GM12892 (cell line): ENCODE measurements around the gene NAALADL2. TPM values are rescaled to one million over a fixed set of nuclear protein-coding genes. Genes with fewer than 3 reads are reported as not detected.

Experiments
- DNase-seq: peaks from one replicate; pipeline ENCODE4 v3.0.0; 2011; ENCODE audit not compliant: insufficient read length
- FAIRE-seq: peaks from 2 replicates; lab custom pipeline; 2011; peaks lifted over from hg19 to GRCh38; lab: Jason Lieb, UNC
- POLR2A ChIP-seq: IDR thresholded peaks from 2 replicates; pipeline ENCODE4 v1.6.1; 2011; ENCODE audit warnings: low read depth, low read length, control low read depth
- POLR2AphosphoS5 ChIP-seq: IDR thresholded peaks from 2 replicates; pipeline ENCODE4 v1.6.1; 2011; ENCODE audit warnings: low read depth, low read length, control low read depth
- TAF1 ChIP-seq: IDR thresholded peaks from 2 replicates; pipeline ENCODE4 v1.6.1; 2011; ENCODE audit warnings: low read depth, mild to moderate bottlenecking, control low read depth, low read length, borderline replicate concordance
- polyA plus RNA-seq: library from polyadenylated mRNA; unstranded; fragments of >200 nt; gene quantifications from one replicate; pipeline ENCODE4 v1.2.1, GENCODE V29; 2012; ENCODE audit warnings: missing spikeins, inconsistent platforms; ENCODE audit not compliant: missing spikeins

The NAALADL2 gene
- polyA plus RNA-seq: 1.6 TPM

DNA sequence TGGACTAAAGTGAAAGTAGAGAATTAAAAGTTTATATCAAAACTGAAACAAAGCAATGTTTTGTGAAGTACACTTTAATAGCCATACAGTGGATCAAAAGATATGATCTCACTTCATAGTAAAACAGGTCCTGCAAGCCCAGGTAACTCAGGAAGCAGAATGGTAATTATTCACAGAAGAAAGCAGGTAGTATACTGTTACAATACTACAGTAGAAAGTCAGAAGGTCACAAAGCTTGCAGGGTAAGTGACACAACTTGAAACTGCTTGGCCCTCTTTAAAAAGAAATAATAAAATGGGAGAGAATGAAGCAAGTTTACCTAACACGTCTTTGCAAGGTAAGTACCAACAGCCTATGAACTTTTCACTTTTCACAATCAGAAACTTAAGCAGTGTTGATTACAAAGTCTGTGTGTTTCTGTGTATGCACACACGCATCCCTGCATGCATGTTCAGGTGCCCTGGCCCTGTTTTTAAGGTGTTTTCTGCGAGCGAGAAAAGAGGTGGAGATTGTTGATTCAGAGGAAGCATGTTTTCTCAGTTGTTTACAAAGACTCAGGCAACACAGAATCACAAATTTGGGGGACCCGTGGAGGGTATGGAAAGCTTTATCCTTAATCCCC is at the start of gene NAALADL2:
TSS of gene NAALADL2 (plus strand) at position 221 of the 622 bp plus-strand sequence.
- DNase-seq: no peak
- TF ChIP-seq TAF1: no peak
- no peak for FAIRE-seq

DNA sequence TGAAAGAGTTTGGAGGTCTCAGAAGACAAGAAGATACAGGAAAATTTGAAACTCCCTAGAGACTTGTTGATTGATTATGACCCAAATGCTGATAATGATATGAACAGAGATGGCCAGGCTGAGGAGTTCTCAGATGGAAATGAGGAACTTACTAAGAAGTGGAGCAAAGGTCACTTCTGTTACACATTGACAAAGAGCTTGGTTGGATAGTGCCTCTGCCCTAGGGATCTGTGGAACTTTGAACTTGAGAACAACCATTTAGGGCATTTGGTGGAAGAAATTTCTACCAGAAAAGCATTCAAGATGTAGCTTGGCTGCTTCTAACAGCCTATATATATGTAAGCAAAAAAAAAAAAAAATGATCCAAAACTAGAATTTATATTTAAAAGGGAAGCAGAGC is 48.9 kb upstream of the NAALADL2 start:
- no peak for FAIRE-seq
- TF ChIP-seq POLR2AphosphoS5 (no peak), TAF1 (no peak)
- DNase-seq: no peak

DNA sequence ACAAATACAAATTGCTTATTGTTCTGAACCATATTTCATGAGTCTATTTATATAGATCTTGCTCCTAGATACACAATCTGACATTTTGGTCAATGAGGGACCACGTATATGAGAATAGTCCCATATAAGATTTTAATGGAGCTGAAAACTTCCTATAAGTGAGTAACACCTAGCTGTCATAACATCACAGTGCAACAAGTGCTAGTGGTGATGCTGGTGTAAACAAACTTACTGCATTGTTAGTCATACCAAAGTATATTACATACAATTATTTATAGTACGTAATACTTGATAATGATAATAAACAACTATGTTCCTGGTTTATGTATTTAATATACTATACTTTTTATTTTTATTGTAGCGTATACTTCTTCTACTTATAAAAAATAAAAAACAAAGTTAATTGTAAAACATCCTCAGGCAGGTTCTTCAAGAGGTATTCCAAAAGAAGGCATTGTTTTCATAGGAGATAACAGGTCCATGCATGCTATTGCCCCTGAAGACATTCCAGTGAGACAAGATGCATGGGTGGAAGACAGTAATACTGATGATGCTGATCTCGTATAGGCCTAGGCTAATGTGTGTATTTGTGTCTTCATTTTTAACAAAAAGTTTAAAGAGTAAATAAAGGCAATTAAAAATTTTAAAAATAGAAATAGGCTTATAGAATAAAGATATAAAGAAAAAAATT is 46.8 kb upstream of the NAALADL2 start:
- FAIRE-seq (no peak), DNase-seq (no peak)
- TF ChIP-seq POLR2A (no peak), TAF1 (no peak), POLR2AphosphoS5 (no peak)

DNA sequence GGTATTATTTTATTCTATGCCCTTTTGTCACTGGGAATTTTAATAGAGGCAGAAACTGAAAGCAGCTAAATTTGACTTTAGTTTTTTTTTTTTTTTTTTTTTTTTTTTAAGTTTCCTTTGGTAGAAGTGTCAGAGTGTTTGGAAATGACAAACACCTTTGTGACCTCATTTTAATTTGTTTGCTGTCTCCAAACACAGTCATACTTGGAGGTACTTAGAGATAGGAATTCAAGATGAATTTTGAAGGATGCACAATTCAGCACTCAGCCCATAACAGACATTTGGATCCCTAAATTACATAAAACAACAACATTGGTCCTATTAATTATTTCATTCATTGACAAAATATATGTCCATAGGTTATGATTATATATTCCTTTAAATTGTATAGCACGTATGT is 43.4 kb upstream of the NAALADL2 start:
- FAIRE-seq (no peak), DNase-seq (no peak)
- TF ChIP-seq POLR2A (no peak), TAF1 (no peak), POLR2AphosphoS5 (no peak)

DNA sequence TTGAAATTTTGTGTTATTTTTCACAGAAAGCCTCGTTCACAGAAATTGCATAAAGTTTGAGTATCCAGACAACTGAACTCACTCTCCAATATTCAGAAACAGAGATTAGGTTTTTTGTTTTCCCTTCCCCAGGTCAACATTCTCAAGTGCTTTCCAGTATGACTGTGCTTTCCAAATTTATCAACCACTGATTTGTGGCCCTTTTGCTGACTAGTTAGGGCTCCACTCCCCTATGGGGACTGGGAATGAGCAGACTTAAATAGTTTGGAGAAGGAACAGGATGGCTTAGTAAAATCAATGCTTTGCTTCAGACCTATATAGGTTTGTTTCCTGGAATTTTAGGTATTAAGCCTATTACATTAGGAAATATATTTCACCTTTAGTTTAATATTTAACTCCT is 38.2 kb upstream of the NAALADL2 start:
- DNase-seq (no peak), FAIRE-seq (no peak)
- TF ChIP-seq POLR2A (no peak), TAF1 (no peak), POLR2AphosphoS5 (no peak)

DNA sequence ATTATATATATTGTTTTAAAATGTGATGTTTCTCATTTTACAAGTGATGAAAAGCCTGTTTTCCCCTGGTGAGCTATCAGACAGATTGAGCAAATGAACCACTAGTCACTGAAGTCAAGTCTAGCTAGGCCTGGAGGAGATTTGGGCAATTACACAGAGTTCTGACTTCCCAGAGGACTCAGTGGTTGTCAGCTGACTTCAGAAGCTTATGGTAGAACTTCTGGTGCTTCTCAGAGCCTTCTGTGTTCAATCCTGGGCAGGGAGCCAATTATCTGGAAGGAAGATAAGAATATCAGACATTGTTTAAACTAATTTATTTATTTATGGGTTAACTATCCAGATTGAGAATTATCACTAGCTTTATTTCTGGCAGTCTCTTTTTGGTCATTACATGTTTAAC is 37.7 kb upstream of the NAALADL2 start:
- FAIRE-seq (no peak), DNase-seq (no peak)
- TF ChIP-seq TAF1 (no peak), POLR2AphosphoS5 (no peak), POLR2A (no peak)

DNA sequence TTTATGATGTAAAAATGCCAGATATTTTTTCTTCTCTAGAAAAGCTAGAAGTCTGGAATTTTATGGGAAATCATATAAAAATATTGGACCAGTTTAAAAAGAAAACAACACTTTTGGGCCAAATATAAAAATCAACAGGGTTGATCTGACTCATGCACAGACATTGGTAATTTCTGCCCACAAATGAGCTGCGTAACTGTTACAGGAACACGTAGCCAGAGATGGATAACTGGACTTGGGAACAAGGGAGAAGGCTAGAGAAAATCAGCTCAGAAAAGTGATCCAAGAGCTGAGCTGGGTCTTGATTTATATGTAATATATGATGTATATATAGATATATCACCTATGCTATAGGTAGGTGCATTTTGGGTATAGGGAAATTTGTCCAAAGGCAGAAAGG is 36.8 kb upstream of the NAALADL2 start:
- DNase-seq (no peak), FAIRE-seq (no peak)
- TF ChIP-seq POLR2A (no peak), TAF1 (no peak), POLR2AphosphoS5 (no peak)

DNA sequence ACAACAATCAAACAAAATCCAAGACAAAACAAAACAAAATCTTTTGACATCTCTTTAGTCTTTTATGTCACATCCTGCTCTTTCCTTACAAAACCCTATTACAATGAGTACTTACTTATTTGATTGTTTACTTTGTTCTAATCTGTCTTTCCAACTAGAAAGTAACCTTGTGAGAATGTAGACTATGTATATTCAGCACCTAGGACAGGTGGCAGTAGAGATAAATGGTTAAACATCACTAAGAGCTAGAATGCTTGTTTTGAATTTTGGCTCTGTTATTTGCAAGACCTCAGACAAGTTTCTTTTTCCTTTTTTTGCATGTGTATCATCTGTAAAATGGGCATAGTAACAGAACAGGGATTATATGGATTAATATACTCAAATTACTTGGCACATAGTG is 33.1 kb upstream of the NAALADL2 start:
- TF ChIP-seq POLR2A (no peak), TAF1 (no peak), POLR2AphosphoS5 (no peak)
- DNase-seq: no peak
- no peak for FAIRE-seq

DNA sequence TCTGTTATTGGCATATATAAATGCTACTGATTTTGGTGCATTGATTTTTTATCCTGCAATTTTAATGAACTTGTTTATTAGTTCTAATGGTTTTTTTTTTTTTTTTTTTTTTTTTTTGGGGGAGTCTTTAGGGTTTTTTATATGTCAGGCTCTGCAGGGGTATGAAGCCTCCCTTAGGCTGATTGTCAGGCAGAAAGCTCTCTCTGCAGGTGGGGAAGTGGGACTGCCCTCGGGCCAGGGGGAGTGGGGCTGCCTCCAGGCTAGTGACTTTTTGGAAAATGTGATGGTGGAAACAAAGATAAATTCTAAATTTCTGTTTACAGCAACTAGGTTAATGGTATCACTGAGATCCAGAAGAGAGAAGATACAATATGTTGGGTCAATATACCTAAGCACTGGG is 14.4 kb upstream of the NAALADL2 start:
- TF ChIP-seq POLR2AphosphoS5 (no peak), TAF1 (no peak), POLR2A (no peak)
- no peak for FAIRE-seq
- no peak for DNase-seq

DNA sequence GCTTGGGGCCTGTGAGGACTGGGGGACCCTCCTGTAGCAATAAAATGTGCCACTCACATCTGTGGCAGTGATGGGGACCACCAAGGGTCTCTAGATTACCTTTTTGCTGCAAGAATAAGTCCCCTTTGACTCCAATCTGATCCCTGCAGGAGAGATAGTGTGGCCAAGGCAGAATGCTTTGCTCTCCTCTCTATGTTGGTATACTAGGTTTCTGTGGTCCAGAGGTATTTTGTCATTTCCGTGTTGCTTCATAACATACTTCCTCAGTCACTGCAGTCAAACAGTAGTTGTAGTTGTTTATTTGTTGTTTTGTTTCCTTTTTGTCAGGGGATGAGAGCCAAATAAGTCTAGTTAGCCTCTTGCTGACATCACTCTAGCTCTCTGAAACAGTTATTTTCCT is 13.1 kb upstream of the NAALADL2 start:
- DNase-seq (no peak), FAIRE-seq (no peak)
- TF ChIP-seq POLR2AphosphoS5: no peak
- no peak for TF ChIP-seq POLR2A
- TF ChIP-seq TAF1: no peak

DNA sequence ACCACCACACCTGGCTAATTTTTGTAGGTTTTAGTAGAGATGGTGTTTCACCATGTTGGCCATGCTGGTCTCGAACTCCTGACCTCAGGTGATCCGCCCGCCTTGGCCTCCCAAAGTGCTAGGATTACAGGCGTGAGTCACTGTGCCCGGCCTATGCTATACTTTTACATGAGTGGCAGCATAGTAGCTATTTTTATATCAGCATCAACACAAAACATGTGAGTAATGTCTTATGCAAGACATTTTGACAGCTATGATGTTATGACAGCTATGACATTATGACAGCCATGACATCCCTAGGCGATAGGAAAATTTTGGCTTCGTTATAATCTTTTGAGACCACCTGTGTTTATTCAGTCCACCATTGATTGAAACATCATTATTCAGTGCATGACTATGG is 4.1 kb upstream of the NAALADL2 start:
- DNase-seq (no peak), FAIRE-seq (no peak)
- TF ChIP-seq TAF1 (no peak), POLR2A (no peak), POLR2AphosphoS5 (no peak)

DNA sequence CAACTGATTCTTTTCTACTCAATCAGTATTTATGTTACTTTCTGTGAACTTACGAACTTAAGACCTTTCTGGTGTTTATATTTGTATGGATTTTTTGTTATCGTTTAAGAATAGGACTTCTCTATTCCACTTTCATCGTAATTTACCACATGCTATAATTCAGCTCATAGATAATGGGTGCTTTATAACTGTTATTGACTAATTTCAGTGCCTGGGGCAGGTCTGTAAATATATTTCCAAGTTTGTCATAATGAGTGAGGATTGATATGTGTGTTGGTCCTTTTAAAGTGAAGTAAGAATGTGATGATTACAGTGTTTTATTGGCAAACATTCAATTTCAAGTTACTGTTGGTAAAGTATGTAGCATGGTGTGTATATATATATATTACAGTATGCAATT is 1.8 kb upstream of the NAALADL2 start:
- FAIRE-seq: no peak
- no peak for TF ChIP-seq POLR2AphosphoS5
- no peak for TF ChIP-seq TAF1
- no peak for TF ChIP-seq POLR2A
- no peak for DNase-seq
